GM12878 (cell line): ENCODE data around the gene KLF3. TPM values are rescaled to one million over a fixed set of nuclear protein-coding genes. Genes with fewer than 3 reads are reported as not detected.

Source experiments
- ATAC-seq: fragments of 200-7000 bp; cut with Tn5 transposase; 3 replicates; pipeline ENCODE4 v1.9.1; 2020; ENCODE audit warnings: mild to moderate bottlenecking, moderate library complexity
- BruUV-seq: library from RNA; stranded (reverse); fragments of 400-500 nt; replicated peaks from 2 replicates; lab custom pipeline; 2021; lab: Mats Ljungman, UMichigan
- CTCF ChIA-PET: fragments of 300-600 bp; sonication (Branson Sonifier 250); formaldehyde crosslinking; extraction: SDS; loops from one replicate; lab custom pipeline; 2021; ENCODE audit warnings: inconsistent platforms; lab: Yijun Ruan, JAX
- POLR2A ChIA-PET: fragments of 350-600 bp; formaldehyde crosslinking; extraction: SDS; loops from one replicate; lab custom pipeline; 2021; ENCODE audit warnings: inconsistent platforms; lab: Charles Lee
- RAD21 ChIA-PET: fragments of 300-600 bp; sonication (Branson Sonifier 250); formaldehyde crosslinking; loops from one replicate; lab custom pipeline; 2023; ENCODE audit warnings: antibody characterized with exemption; ENCODE audit not compliant: unreplicated experiment; lab: Charles Lee
- SMC1A ChIA-PET: fragments of 300-600 bp; sonication (Branson Sonifier 250); formaldehyde crosslinking; loops from one replicate; lab custom pipeline; 2023; ENCODE audit not compliant: unreplicated experiment, uncharacterized antibody; lab: Charles Lee
- DNase-seq: peaks from one replicate; pipeline ENCODE4 v3.0.0-alpha.2; 2011; ENCODE audit warnings: low read depth, low spot score
- FAIRE-seq: peaks from 3 replicates; lab custom pipeline; 2011; peaks lifted over from hg19 to GRCh38; lab: Jason Lieb, UNC
- H2AFZ ChIP-seq: 2 replicates; pipeline ENCODE4 v1.6.0; 2011; ENCODE audit warnings: low read depth, low read length, control low read depth; ENCODE audit not compliant: control insufficient read depth
- H3K27ac ChIP-seq: 2 replicates; pipeline ENCODE4 v1.5.1; 2011; ENCODE audit warnings: control low read depth; ENCODE audit not compliant: control insufficient read depth, insufficient read depth
- H3K27me3 ChIP-seq, 2 experiments: replicated peaks in 1 of 2; 2 replicates each; pipeline versions ENCODE4 v1.6.0 to v1.6.1; 2011; ENCODE audit warnings: low read length in 1 of 2; ENCODE audit not compliant: control insufficient read depth in 2 of 2, insufficient read depth in 2 of 2
- H3K36me3 ChIP-seq, 2 experiments: 2 replicates each; pipeline ENCODE4 v1.5.1; 2011; ENCODE audit warnings: low read length in 1 of 2; ENCODE audit not compliant: control insufficient read depth in 2 of 2, insufficient read depth in 2 of 2
- H3K4me1 ChIP-seq: 2 replicates; pipeline ENCODE4 v1.6.1; 2011; ENCODE audit warnings: mild to moderate bottlenecking, low read length, moderate library complexity, mixed read lengths; ENCODE audit not compliant: control insufficient read depth, insufficient read depth
- H3K4me2 ChIP-seq: 2 replicates; pipeline ENCODE4 v1.6.0; 2011; ENCODE audit warnings: control low read depth; ENCODE audit not compliant: control insufficient read depth, insufficient read depth
- H3K4me3 ChIP-seq: fragments of 200-600 bp; sonication (generic); 2 replicates; pipeline ENCODE4 v1.5.1; 2016
- H3K79me2 ChIP-seq: 2 replicates; pipeline ENCODE4 v1.6.0; 2011; ENCODE audit warnings: low read length; ENCODE audit not compliant: control insufficient read depth, insufficient read depth
- H3K9ac ChIP-seq: 2 replicates; pipeline ENCODE4 v1.8.0; 2011; ENCODE audit warnings: low read length, control low read depth, mixed read lengths; ENCODE audit not compliant: control insufficient read depth, insufficient read depth
- H3K9me3 ChIP-seq: replicated peaks from 3 replicates; pipeline ENCODE4 v1.5.1; 2011; ENCODE audit warnings: mild to moderate bottlenecking, low read length; ENCODE audit not compliant: control insufficient read depth, insufficient read depth
- H4K20me1 ChIP-seq: 2 replicates; pipeline ENCODE4 v1.6.0; 2011; ENCODE audit not compliant: control insufficient read depth, insufficient read depth
- DPF2 ChIP-seq: fragments of 450-650 bp; IDR thresholded peaks from 2 replicates; pipeline ENCODE4 v1.6.1; 2017; ENCODE audit warnings: mild to moderate bottlenecking
- ETV6 ChIP-seq, 2 experiments: fragments of 450-650 bp in 1 of 2; IDR thresholded peaks in 1 of 2; conservative IDR thresholded peaks in 1 of 2; 2 replicates each; pipeline ENCODE4 v1.6.1; 2014; ENCODE audit warnings: antibody characterized with exemption in 1 of 2, borderline replicate concordance in 1 of 2, low read depth in 1 of 2, mild to moderate bottlenecking in 1 of 2, moderate library complexity in 1 of 2
- IKZF1 ChIP-seq: fragments of 450-650 bp; conservative IDR thresholded peaks from 2 replicates; pipeline ENCODE4 v1.6.1; 2017; ENCODE audit warnings: antibody characterized with exemption, mild to moderate bottlenecking
- MTA2 ChIP-seq: fragments of 450-650 bp; IDR thresholded peaks from 2 replicates; pipeline ENCODE4 v1.6.1; 2016; ENCODE audit warnings: low read depth, mild to moderate bottlenecking, moderate library complexity
- NBN ChIP-seq: fragments of 450-650 bp; IDR thresholded peaks from 2 replicates; pipeline ENCODE4 v1.6.1; 2016
- NR2F1 ChIP-seq: fragments of 450-650 bp; conservative IDR thresholded peaks from 2 replicates; pipeline ENCODE4 v1.6.1; 2017; ENCODE audit warnings: mild to moderate bottlenecking
- PML ChIP-seq: IDR thresholded peaks from 2 replicates; pipeline ENCODE4 v1.6.1; 2012; ENCODE audit warnings: low read length, inconsistent platforms
- RAD21 ChIP-seq: IDR thresholded peaks from 2 replicates; pipeline ENCODE4 v1.6.1; 2011; ENCODE audit warnings: mild to moderate bottlenecking, low read depth, low read length, moderate library complexity; ENCODE audit not compliant: insufficient read depth
- SMAD5 ChIP-seq: IDR thresholded peaks from 2 replicates; pipeline ENCODE4 v1.6.1; 2016; ENCODE audit warnings: antibody characterized with exemption, low read depth
- STAT3 ChIP-seq: IDR thresholded peaks from 2 replicates; pipeline ENCODE4 v1.6.1; 2011; ENCODE audit warnings: low read depth, low read length, improper control_type of control experiment
- ZNF207 ChIP-seq: fragments of 450-650 bp; IDR thresholded peaks from 2 replicates; pipeline ENCODE4 v1.6.1; 2014; ENCODE audit warnings: antibody characterized with exemption, mild to moderate bottlenecking, borderline replicate concordance
- ZNF217 ChIP-seq: fragments of 450-650 bp; IDR thresholded peaks from 2 replicates; pipeline ENCODE4 v1.6.1; 2017; ENCODE audit warnings: antibody characterized with exemption, mild to moderate bottlenecking
- WGBS: methylation state at CpG from one replicate; pipeline ENCODE4 v1.1.6; 2016; ENCODE audit warnings: low lambda C conversion rate; ENCODE audit not compliant: insufficient replicate concordance, insufficient coverage; ENCODE audit errors: missing lambda C conversion rate; 5-methylcytosine and 5-hydroxymethylcytosine counted together
- in situ Hi-C: fragments of 300-500 bp; cut with MboI; formaldehyde crosslinking; loops from 9 replicates; pipeline ENCODE4 v1.14.3; 2018; ENCODE audit warnings: mixed read lengths
- intact Hi-C: fragments of 100-400 bp; cut with micrococcal nuclease; formaldehyde crosslinking; loops from one replicate; pipeline ENCODE4 v1.14.2; 2022; ENCODE audit not compliant: unreplicated experiment
- polyA plus RNA-seq, 11 experiments: library from polyadenylated mRNA; depleted of rRNA in 4 of 11; unstranded in 6 of 11; stranded (reverse) in 5 of 11; fragments of >200 nt; fragmentation: Nextera tagmentation in 4 of 11; fragmentation: Illumina TruSeq in 1 of 11; extraction: Ambion mirVana in 4 of 11; extraction: Trizol in 1 of 11; gene quantifications; 1 replicate in 1 of 11; 2 replicates in 10 of 11; pipeline versions ENCODE4 v1.2.1 to v1.2.3, GENCODE V29; 2011 to 2016; ENCODE audit warnings: inconsistent platforms in 2 of 11, missing spikeins in 2 of 11, low read depth in 1 of 11
- total RNA-seq, 4 experiments: library from RNA; depleted of rRNA in 3 of 4; stranded (reverse); fragments of >200 nt in 3 of 4; fragmentation: Illumina TruSeq in 1 of 4; extraction: Trizol in 1 of 4; gene quantifications; 2 replicates each; pipeline versions ENCODE4 v1.2.1 to v1.2.3, GENCODE V29; 2013 to 2021
- TF ChIP-seq, protein P1 (sequence below): fragments of 450-650 bp; formaldehyde crosslinking; IDR thresholded peaks from 2 replicates; pipeline ENCODE4 v1.4.0; 2020; ENCODE audit warnings: mild to moderate bottlenecking, moderate library complexity
- TF ChIP-seq, protein P2 (sequence below): fragments of 450-650 bp; formaldehyde crosslinking; IDR thresholded peaks from 2 replicates; pipeline ENCODE4 v1.4.0; 2022; ENCODE audit warnings: mild to moderate bottlenecking, moderate library complexity

The KLF3 gene
- total and polyA plus RNA-seq, 10 of the 15 experiments (the other 5 are each of a cell fraction or from before 2014, with no cell fraction given), result 1.4 to 5.8 (median 2.1) TPM

DNA sequence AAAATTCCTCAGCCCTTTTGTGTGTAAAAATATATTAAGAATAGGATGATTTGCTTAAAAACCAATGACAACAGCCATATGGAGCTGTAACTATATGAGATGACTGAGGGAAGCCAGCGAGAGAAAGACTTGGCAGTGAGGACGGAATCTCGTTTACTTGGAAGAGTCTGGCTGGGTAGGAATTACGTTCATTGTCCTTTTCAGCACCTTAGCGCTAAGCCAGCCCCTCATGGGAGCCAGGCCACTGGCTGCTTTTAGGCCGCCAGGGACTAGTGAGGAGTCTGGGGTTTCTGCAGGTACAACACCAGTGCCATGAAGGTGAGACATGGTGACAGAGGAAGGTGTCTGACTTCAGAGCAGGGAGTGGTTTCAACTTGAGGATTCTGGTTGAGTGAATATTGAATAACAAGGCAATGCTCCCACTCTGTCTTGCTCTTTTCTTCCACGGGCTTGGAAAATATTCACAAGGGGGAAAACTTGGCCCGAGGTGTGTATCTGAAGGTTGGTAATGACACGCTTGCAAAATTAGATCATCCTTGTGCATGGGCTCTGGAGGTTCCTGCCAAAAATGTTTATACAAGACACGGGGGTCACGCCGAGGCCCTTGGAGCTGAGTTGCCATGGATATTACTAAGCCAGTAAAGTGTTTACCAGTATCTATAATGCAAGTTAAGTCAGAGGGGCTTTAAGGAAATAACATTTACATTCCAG lies 17.4 kb downstream of the KLF3 start (continued):
- TF ChIP-seq, protein P1, sequence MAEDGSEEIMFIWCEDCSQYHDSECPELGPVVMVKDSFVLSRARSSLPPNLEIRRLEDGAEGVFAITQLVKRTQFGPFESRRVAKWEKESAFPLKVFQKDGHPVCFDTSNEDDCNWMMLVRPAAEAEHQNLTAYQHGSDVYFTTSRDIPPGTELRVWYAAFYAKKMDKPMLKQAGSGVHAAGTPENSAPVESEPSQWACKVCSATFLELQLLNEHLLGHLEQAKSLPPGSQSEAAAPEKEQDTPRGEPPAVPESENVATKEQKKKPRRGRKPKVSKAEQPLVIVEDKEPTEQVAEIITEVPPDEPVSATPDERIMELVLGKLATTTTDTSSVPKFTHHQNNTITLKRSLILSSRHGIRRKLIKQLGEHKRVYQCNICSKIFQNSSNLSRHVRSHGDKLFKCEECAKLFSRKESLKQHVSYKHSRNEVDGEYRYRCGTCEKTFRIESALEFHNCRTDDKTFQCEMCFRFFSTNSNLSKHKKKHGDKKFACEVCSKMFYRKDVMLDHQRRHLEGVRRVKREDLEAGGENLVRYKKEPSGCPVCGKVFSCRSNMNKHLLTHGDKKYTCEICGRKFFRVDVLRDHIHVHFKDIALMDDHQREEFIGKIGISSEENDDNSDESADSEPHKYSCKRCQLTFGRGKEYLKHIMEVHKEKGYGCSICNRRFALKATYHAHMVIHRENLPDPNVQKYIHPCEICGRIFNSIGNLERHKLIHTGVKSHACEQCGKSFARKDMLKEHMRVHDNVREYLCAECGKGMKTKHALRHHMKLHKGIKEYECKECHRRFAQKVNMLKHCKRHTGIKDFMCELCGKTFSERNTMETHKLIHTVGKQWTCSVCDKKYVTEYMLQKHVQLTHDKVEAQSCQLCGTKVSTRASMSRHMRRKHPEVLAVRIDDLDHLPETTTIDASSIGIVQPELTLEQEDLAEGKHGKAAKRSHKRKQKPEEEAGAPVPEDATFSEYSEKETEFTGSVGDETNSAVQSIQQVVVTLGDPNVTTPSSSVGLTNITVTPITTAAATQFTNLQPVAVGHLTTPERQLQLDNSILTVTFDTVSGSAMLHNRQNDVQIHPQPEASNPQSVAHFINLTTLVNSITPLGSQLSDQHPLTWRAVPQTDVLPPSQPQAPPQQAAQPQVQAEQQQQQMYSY, result no peak
- TF ChIP-seq, all 136 proteins: peak for 0

DNA sequence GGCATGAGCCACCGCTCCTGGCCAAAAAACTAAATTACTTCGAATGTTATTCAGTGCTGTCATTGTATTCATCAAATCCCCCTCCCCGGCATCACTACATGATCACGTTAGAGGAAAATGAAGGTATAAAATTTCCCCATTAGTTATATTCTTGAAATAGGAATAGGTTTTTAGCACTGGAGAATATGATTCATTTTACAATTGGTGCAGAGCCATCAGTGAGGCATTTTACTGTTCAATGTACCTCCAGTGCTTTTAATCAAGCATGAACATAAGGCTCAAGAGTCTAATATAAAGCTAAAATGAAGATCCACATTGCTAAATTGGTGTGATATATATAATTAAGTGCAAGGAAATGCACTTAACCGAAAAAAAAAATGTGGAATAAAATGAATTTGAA lies 18.3 kb downstream of the KLF3 start:
- no peak overlapping the region for H3K9ac ChIP-seq
- SMC1A ChIA-PET, result interaction anchor here (1.0 to 1.2 kb wide), 2 partner anchors 503 to 613 kb away, joined by 3 read pairs; no protein-coding TSS in a partner anchor
- no peak overlapping the region for H3K4me2 ChIP-seq
- CTCF ChIA-PET, result interaction anchor here (0.7 to 1.2 kb wide), 3 partner anchors 13 to 100 kb away, joined by 3 to 4 read pairs (median 3); partner anchors contain the start of gene TLR10
- H3K79me2 ChIP-seq, result peaks cover 19% of the 10 kb centered on the region
- no peak for FAIRE-seq
- no peaks in the 10 kb centered on the region; a peak in 1 of 4 replicates for H3K27me3 ChIP-seq
- no peaks in the 10 kb centered on the region for H3K4me1 ChIP-seq
- BruUV-seq, result no TSS peak
- WGBS, result 88% methylated on average over 5 of the region's 5 CpGs
- POLR2A ChIA-PET, result interaction anchor here (0.8 kb wide), 1 partner anchor 501 kb away, joined by 4 read pairs; no protein-coding TSS in a partner anchor
- intact Hi-C loops, result no loop called here
- no peak overlapping the region for H3K4me3 ChIP-seq
- RAD21 ChIA-PET, result no interaction called here
- ATAC-seq, result no peak
- H2AFZ ChIP-seq, result no peak overlapping the region
- no peaks in the 10 kb centered on the region; the same call in 2 of the 3 replicates for H3K9me3 ChIP-seq
- no peak for DNase-seq
- no peaks in the 10 kb centered on the region; a peak in 1 of 4 replicates for H3K36me3 ChIP-seq
- H4K20me1 ChIP-seq, result no peaks in the 10 kb centered on the region
- H3K27ac ChIP-seq, result no peak overlapping the region
- in situ Hi-C loops, result no loop called here
- TF ChIP-seq NBN, result no peak
- TF ChIP-seq ZNF217, result no peak
- no peak for TF ChIP-seq DPF2
- TF ChIP-seq, protein P2, sequence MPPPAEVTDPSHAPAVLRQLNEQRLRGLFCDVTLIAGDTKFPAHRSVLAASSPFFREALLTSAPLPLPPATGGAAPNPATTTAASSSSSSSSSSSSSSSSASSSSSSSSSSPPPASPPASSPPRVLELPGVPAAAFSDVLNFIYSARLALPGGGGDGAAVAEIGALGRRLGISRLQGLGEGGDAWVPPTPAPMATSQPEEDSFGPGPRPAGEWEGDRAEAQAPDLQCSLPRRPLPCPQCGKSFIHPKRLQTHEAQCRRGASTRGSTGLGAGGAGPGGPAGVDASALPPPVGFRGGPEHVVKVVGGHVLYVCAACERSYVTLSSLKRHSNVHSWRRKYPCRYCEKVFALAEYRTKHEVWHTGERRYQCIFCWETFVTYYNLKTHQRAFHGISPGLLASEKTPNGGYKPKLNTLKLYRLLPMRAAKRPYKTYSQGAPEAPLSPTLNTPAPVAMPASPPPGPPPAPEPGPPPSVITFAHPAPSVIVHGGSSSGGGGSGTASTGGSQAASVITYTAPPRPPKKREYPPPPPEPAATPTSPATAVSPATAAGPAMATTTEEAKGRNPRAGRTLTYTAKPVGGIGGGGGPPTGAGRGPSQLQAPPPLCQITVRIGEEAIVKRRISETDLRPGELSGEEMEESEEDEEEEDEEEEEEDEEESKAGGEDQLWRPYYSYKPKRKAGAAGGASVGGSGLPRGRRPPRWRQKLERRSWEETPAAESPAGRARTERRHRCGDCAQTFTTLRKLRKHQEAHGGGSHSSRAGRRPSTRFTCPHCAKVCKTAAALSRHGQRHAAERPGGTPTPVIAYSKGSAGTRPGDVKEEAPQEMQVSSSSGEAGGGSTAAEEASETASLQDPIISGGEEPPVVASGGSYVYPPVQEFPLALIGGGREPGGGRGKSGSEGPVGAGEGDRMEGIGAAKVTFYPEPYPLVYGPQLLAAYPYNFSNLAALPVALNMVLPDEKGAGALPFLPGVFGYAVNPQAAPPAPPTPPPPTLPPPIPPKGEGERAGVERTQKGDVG (CRISPR knock-in tag), result no peak
- no peak for TF ChIP-seq ETV6 (conservative IDR thresholded peaks at IDR 0.05 in 1 of 2, IDR thresholded peaks at IDR 0.05 in 1 of 2; ENCODE audit: borderline replicate concordance in 1 of 2, low read depth in 1 of 2)
- no peak for TF ChIP-seq MTA2
- TF ChIP-seq STAT3, result no peak
- no peak for TF ChIP-seq NR2F1
- TF ChIP-seq SMAD5, result no peak
- TF ChIP-seq ZNF207, result no peak
- no peak for TF ChIP-seq RAD21
- TF ChIP-seq PML, result no peak
- no peak for TF ChIP-seq IKZF1
